NCI-H2196 treated with DMSO at 0.1 percent for 48 hours (cell line): Measurements from ENCODE around the gene C19orf25.

Experiments used
- DNase-seq: peaks from one replicate; lab custom pipeline; 2025; ENCODE audit not compliant: unreplicated experiment; lab: John Stamatoyannopoulos, UW

Gene C19orf25

GRCh38 chr19:1433119-1434039 lies 45.6 kb downstream of the C19orf25 start:
- DNase-seq: no peak

- no peak for DNase-seq
These were observed 46.5 kb downstream of the C19orf25 start for GRCh38 chr19:1432507-1432887.

- no peak for DNase-seq
These were observed 47.1 kb downstream of the C19orf25 start for GRCh38 chr19:1431759-1432506.

GRCh38 chr19:1430246-1430645 lies 48.8 kb downstream of the C19orf25 start:
- no peak for DNase-seq

- DNase-seq: no peak
These were observed 49.3 kb downstream of the C19orf25 start for GRCh38 chr19:1429750-1430149.

GRCh38 chr19:1428738-1429391 lies 50.1 kb downstream of the C19orf25 start:
- DNase-seq: no peak

GRCh38 chr19:1427221-1427920 lies 51.6 kb downstream of the C19orf25 start:
- no peak for DNase-seq

GRCh38 chr19:1426736-1427135 lies 52.3 kb downstream of the C19orf25 start:
- no peak for DNase-seq

- DNase-seq: no peak
These were observed 53.1 kb downstream of the C19orf25 start for GRCh38 chr19:1425902-1426301.

GRCh38 chr19:1425102-1425837 lies 53.7 kb downstream of the C19orf25 start:
- no peak for DNase-seq

GRCh38 chr19:1424192-1424955 lies 54.6 kb downstream of the C19orf25 start:
- no peak for DNase-seq

GRCh38 chr19:1423436-1424191 lies 55.4 kb downstream of the C19orf25 start:
- DNase-seq: no peak
